K562 (cell line): ENCODE measurements around the gene ZSCAN21. TPM values are rescaled to one million over a fixed set of nuclear protein-coding genes. Genes with fewer than 3 reads are reported as not detected.
A peak's percentile ranks its signal among the peaks of the same experiment; 100 is the strongest.

Experiments used
- AFF4 ChIP-seq: sonication (generic); formaldehyde crosslinking; IDR thresholded peaks from 2 replicates; pipeline ENCODE4 v1.8.0; 2023; ENCODE audit warnings: mild to moderate bottlenecking, missing genetic modification reagents
- CBFA2T3 ChIP-seq: fragments of 450-650 bp; IDR thresholded peaks from 2 replicates; pipeline ENCODE4 v1.6.1; 2017
- FOS ChIP-seq: IDR thresholded peaks from 3 replicates; pipeline ENCODE4 v1.6.1; 2011; ENCODE audit not compliant: insufficient read length; ENCODE audit errors: extremely low read depth
- HDAC2 ChIP-seq: fragments of 450-650 bp; IDR thresholded peaks from 2 replicates; pipeline ENCODE4 v1.6.1; 2016; ENCODE audit warnings: mild to moderate bottlenecking
- KLF16 ChIP-seq: IDR thresholded peaks from 2 replicates; pipeline ENCODE4 v1.6.1; 2016; ENCODE audit warnings: antibody characterized with exemption
- NFIC ChIP-seq: fragments of 450-650 bp; IDR thresholded peaks from 2 replicates; pipeline ENCODE4 v1.6.1; 2017; ENCODE audit warnings: mild to moderate bottlenecking, inconsistent platforms
- NR2F6 ChIP-seq: fragments of 450-650 bp; formaldehyde crosslinking; IDR thresholded peaks from 2 replicates; pipeline ENCODE4 v1.4.0; 2020; ENCODE audit warnings: mild to moderate bottlenecking
- PRMT5 ChIP-seq: sonication (generic); formaldehyde crosslinking; IDR thresholded peaks from 2 replicates; pipeline ENCODE4 v1.5.0; 2020; ENCODE audit warnings: missing genetic modification reagents
- SMARCE1 ChIP-seq: fragments of 450-650 bp; IDR thresholded peaks from 2 replicates; pipeline ENCODE4 v1.7.1; 2016; ENCODE audit warnings: mild to moderate bottlenecking
- polyA plus RNA-seq, 8 experiments: library from polyadenylated mRNA; depleted of rRNA in 4 of 8; stranded (reverse) in 5 of 8; unstranded in 3 of 8; fragments of >200 nt; fragmentation: Nextera tagmentation in 2 of 8; fragmentation: Illumina TruSeq in 1 of 8; extraction: Ambion mirVana in 2 of 8; extraction: Trizol in 1 of 8; gene quantifications; 2 replicates each; pipeline versions ENCODE4 v1.2.1 to v1.2.3, GENCODE V29; 2011 to 2014; ENCODE audit warnings: inconsistent platforms in 1 of 8, missing spikeins in 1 of 8
- total RNA-seq, 7 experiments: library from RNA; depleted of rRNA in 6 of 7; stranded (reverse); fragments of >200 nt in 6 of 7; fragmentation: Illumina TruSeq in 2 of 7; extraction: Trizol in 2 of 7; gene quantifications; 2 replicates each; pipeline versions ENCODE4 v1.2.1 to v1.2.3, GENCODE V29; 2011 to 2021; ENCODE audit warnings: low replicate concordance in 1 of 7
- TF ChIP-seq, protein P1 (sequence below): fragments of 450-650 bp; IDR thresholded peaks from 2 replicates; pipeline ENCODE4 v1.6.1; 2016; ENCODE audit warnings: mild to moderate bottlenecking, moderate library complexity
- TF ChIP-seq, protein P2 (sequence below): sonication (generic); formaldehyde crosslinking; IDR thresholded peaks from 2 replicates; pipeline ENCODE4 v1.8.0; 2022; ENCODE audit warnings: mild to moderate bottlenecking, missing genetic modification reagents

The ZSCAN21 gene
- total and polyA plus RNA-seq, 9 of the 15 experiments (the other 6 are each of a cell fraction or from before 2014, with no cell fraction given): 5.9 to 15.5 (median 13.2) TPM

- TF ChIP-seq, protein P1, sequence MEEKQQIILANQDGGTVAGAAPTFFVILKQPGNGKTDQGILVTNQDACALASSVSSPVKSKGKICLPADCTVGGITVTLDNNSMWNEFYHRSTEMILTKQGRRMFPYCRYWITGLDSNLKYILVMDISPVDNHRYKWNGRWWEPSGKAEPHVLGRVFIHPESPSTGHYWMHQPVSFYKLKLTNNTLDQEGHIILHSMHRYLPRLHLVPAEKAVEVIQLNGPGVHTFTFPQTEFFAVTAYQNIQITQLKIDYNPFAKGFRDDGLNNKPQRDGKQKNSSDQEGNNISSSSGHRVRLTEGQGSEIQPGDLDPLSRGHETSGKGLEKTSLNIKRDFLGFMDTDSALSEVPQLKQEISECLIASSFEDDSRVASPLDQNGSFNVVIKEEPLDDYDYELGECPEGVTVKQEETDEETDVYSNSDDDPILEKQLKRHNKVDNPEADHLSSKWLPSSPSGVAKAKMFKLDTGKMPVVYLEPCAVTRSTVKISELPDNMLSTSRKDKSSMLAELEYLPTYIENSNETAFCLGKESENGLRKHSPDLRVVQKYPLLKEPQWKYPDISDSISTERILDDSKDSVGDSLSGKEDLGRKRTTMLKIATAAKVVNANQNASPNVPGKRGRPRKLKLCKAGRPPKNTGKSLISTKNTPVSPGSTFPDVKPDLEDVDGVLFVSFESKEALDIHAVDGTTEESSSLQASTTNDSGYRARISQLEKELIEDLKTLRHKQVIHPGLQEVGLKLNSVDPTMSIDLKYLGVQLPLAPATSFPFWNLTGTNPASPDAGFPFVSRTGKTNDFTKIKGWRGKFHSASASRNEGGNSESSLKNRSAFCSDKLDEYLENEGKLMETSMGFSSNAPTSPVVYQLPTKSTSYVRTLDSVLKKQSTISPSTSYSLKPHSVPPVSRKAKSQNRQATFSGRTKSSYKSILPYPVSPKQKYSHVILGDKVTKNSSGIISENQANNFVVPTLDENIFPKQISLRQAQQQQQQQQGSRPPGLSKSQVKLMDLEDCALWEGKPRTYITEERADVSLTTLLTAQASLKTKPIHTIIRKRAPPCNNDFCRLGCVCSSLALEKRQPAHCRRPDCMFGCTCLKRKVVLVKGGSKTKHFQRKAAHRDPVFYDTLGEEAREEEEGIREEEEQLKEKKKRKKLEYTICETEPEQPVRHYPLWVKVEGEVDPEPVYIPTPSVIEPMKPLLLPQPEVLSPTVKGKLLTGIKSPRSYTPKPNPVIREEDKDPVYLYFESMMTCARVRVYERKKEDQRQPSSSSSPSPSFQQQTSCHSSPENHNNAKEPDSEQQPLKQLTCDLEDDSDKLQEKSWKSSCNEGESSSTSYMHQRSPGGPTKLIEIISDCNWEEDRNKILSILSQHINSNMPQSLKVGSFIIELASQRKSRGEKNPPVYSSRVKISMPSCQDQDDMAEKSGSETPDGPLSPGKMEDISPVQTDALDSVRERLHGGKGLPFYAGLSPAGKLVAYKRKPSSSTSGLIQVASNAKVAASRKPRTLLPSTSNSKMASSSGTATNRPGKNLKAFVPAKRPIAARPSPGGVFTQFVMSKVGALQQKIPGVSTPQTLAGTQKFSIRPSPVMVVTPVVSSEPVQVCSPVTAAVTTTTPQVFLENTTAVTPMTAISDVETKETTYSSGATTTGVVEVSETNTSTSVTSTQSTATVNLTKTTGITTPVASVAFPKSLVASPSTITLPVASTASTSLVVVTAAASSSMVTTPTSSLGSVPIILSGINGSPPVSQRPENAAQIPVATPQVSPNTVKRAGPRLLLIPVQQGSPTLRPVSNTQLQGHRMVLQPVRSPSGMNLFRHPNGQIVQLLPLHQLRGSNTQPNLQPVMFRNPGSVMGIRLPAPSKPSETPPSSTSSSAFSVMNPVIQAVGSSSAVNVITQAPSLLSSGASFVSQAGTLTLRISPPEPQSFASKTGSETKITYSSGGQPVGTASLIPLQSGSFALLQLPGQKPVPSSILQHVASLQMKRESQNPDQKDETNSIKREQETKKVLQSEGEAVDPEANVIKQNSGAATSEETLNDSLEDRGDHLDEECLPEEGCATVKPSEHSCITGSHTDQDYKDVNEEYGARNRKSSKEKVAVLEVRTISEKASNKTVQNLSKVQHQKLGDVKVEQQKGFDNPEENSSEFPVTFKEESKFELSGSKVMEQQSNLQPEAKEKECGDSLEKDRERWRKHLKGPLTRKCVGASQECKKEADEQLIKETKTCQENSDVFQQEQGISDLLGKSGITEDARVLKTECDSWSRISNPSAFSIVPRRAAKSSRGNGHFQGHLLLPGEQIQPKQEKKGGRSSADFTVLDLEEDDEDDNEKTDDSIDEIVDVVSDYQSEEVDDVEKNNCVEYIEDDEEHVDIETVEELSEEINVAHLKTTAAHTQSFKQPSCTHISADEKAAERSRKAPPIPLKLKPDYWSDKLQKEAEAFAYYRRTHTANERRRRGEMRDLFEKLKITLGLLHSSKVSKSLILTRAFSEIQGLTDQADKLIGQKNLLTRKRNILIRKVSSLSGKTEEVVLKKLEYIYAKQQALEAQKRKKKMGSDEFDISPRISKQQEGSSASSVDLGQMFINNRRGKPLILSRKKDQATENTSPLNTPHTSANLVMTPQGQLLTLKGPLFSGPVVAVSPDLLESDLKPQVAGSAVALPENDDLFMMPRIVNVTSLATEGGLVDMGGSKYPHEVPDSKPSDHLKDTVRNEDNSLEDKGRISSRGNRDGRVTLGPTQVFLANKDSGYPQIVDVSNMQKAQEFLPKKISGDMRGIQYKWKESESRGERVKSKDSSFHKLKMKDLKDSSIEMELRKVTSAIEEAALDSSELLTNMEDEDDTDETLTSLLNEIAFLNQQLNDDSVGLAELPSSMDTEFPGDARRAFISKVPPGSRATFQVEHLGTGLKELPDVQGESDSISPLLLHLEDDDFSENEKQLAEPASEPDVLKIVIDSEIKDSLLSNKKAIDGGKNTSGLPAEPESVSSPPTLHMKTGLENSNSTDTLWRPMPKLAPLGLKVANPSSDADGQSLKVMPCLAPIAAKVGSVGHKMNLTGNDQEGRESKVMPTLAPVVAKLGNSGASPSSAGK: peak; percentile 100
- TF ChIP-seq NR2F6 (CRISPR knock-in tag): no peak
- peak; percentile 99 for TF ChIP-seq AFF4
- peak; percentile 50; the same call in 1 of the 2 replicates for TF ChIP-seq CBFA2T3
- TF ChIP-seq HDAC2: no peak
- no peak for TF ChIP-seq FOS
- peak; percentile 62 for TF ChIP-seq PRMT5 (CRISPR knock-in tag)
- TF ChIP-seq, protein P2, sequence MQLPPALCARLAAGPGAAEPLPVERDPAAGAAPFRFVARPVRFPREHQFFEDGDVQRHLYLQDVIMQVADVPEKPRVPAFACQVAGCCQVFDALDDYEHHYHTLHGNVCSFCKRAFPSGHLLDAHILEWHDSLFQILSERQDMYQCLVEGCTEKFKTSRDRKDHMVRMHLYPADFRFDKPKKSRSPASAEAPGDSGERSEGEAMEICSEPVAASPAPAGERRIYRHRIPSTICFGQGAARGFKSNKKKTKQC (CRISPR knock-in tag): peak; percentile 100
- no peak; the same call in 1 of the 2 replicates for TF ChIP-seq SMARCE1
- TF ChIP-seq NFIC: peak; percentile 62; the same call in 1 of the 2 replicates
- TF ChIP-seq KLF16: peak; percentile 50
Measured at GRCh38 chr7:100088621-100089457, 39.3 kb downstream of the ZSCAN21 start, which contains the start of gene COPS6 (continued).
